MM.1S (cell line): ENCODE measurements around the gene SOX10.

Experiments
- DNase-seq: peaks from one replicate; pipeline ENCODE4 v3.0.0-alpha.2; 2015
- H2AFZ ChIP-seq: fragments of 300-600 bp; sonication (generic); 2 replicates; pipeline ENCODE4 v1.6.0; 2016; ENCODE audit warnings: antibody characterized with exemption, low read length
- H3F3A ChIP-seq: fragments of 300-600 bp; sonication (generic); 2 replicates; pipeline ENCODE4 v1.6.1; 2016; ENCODE audit warnings: mild to moderate bottlenecking, antibody characterized with exemption, low read length, moderate library complexity, mixed read lengths; ENCODE audit not compliant: insufficient read depth
- H3K27ac ChIP-seq: fragments of 300-600 bp; sonication (generic); 2 replicates; pipeline ENCODE4 v1.5.1; 2016; ENCODE audit warnings: mild to moderate bottlenecking, low read length
- H3K27me3 ChIP-seq: fragments of 300-600 bp; sonication (generic); replicated peaks from 2 replicates; pipeline ENCODE4 v1.6.0; 2016; ENCODE audit warnings: low read length; ENCODE audit not compliant: insufficient read depth
- H3K36me3 ChIP-seq: fragments of 300-600 bp; sonication (generic); replicated peaks from 2 replicates; pipeline ENCODE4 v1.6.1; 2016; ENCODE audit warnings: mild to moderate bottlenecking, low read length, mixed read lengths; ENCODE audit not compliant: insufficient read depth
- H3K4me1 ChIP-seq: fragments of 300-600 bp; sonication (generic); 2 replicates; pipeline ENCODE4 v1.6.1; 2016; ENCODE audit warnings: low read length, mixed read lengths
- H3K4me2 ChIP-seq: fragments of 300-600 bp; sonication (generic); 2 replicates; pipeline ENCODE4 v1.6.0; 2016; ENCODE audit warnings: low read depth, low read length
- H3K4me3 ChIP-seq: fragments of 300-600 bp; sonication (generic); 2 replicates; pipeline ENCODE4 v1.5.1; 2016; ENCODE audit warnings: low read length, mixed read lengths
- H3K79me2 ChIP-seq: fragments of 300-600 bp; sonication (generic); 2 replicates; pipeline ENCODE4 v1.6.1; 2016; ENCODE audit warnings: mixed run types, low read length, mixed read lengths
- H3K9ac ChIP-seq: fragments of 300-600 bp; sonication (generic); 2 replicates; pipeline ENCODE4 v1.6.1; 2016; ENCODE audit warnings: low read length, mixed read lengths
- H3K9me2 ChIP-seq: fragments of 300-600 bp; sonication (generic); replicated peaks from 2 replicates; pipeline ENCODE4 v1.6.1; 2016; ENCODE audit warnings: mild to moderate bottlenecking, low read length, mixed read lengths; ENCODE audit not compliant: insufficient read depth
- H3K9me3 ChIP-seq: fragments of 300-600 bp; sonication (generic); replicated peaks from 2 replicates; pipeline ENCODE4 v1.6.1; 2016; ENCODE audit warnings: mild to moderate bottlenecking, low read length, mixed read lengths; ENCODE audit not compliant: insufficient read depth
- H4K20me1 ChIP-seq: fragments of 300-600 bp; sonication (generic); 2 replicates; pipeline ENCODE4 v1.6.1; 2016; ENCODE audit warnings: mild to moderate bottlenecking, low read length, moderate library complexity, mixed read lengths; ENCODE audit not compliant: insufficient read depth
- CTCF ChIP-seq: fragments of 300-600 bp; sonication (generic); IDR thresholded peaks from 2 replicates; pipeline ENCODE4 v1.5.1; 2016; ENCODE audit warnings: antibody characterized with exemption, low read length, mixed read lengths
- EZH2 ChIP-seq: fragments of 300-600 bp; sonication (generic); optimal IDR thresholded peaks from 2 replicates; pipeline ENCODE3; 2017; ENCODE audit warnings: low read depth, mild to moderate bottlenecking, antibody characterized with exemption, low read length, mixed read lengths
- EZH2phosphoT487 ChIP-seq: fragments of 300-600 bp; sonication (generic); IDR thresholded peaks from 2 replicates; pipeline ENCODE4 v1.6.1; 2018; ENCODE audit warnings: antibody characterized with exemption, low read length

Gene SOX10

GRCh38 chr22:37943136-37943824 is 41.1 kb downstream of the SOX10 start:
- H2AFZ ChIP-seq: no peak overlapping the region
- no peak overlapping the region for H3K4me3 ChIP-seq
- H3K4me2 ChIP-seq: no peak overlapping the region
- TF ChIP-seq EZH2phosphoT487 (no peak), CTCF (no peak), EZH2 (no peak)
- H3K79me2 ChIP-seq: no peaks in the 10 kb centered on the region
- H3F3A ChIP-seq: no peaks in the 10 kb centered on the region
- H3K9ac ChIP-seq: no peak overlapping the region
- no peaks in the 10 kb centered on the region for H3K9me2 ChIP-seq
- H3K27ac ChIP-seq: no peak overlapping the region
- H4K20me1 ChIP-seq: no peaks in the 10 kb centered on the region
- DNase-seq: no peak
- no peaks in the 10 kb centered on the region for H3K36me3 ChIP-seq
- H3K9me3 ChIP-seq: no peaks in the 10 kb centered on the region
- H3K27me3 ChIP-seq: no peaks in the 10 kb centered on the region
- H3K4me1 ChIP-seq: no peaks in the 10 kb centered on the region

GRCh38 chr22:37942133-37942532 is 42.2 kb downstream of the SOX10 start:
- H3K4me2 ChIP-seq: no peak overlapping the region
- H3K4me1 ChIP-seq: no peaks in the 10 kb centered on the region
- no peaks in the 10 kb centered on the region for H3F3A ChIP-seq
- no peak overlapping the region for H3K9ac ChIP-seq
- no peaks in the 10 kb centered on the region for H3K9me3 ChIP-seq
- TF ChIP-seq EZH2: no peak
- TF ChIP-seq CTCF: no peak
- no peak for TF ChIP-seq EZH2phosphoT487
- no peak overlapping the region for H2AFZ ChIP-seq
- DNase-seq: no peak
- no peaks in the 10 kb centered on the region for H3K9me2 ChIP-seq
- H3K4me3 ChIP-seq: no peak overlapping the region
- no peak overlapping the region for H3K27ac ChIP-seq
- no peaks in the 10 kb centered on the region for H4K20me1 ChIP-seq
- no peaks in the 10 kb centered on the region for H3K79me2 ChIP-seq
- H3K36me3 ChIP-seq: no peaks in the 10 kb centered on the region
- no peaks in the 10 kb centered on the region for H3K27me3 ChIP-seq

- no peaks in the 10 kb centered on the region for H4K20me1 ChIP-seq
- H3K27me3 ChIP-seq: no peaks in the 10 kb centered on the region
- no peaks in the 10 kb centered on the region for H3F3A ChIP-seq
Observed at GRCh38 chr22:37940698-37941376, 43.5 kb downstream of the SOX10 start.

More at GRCh38 chr22:37940698-37941376, 43.5 kb downstream of the SOX10 start:
- Histone ChIP-seq H2AFZ (no peak overlapping the region), H3K4me1 (no peaks in the 10 kb centered on the region), H3K9me3 (no peaks in the 10 kb centered on the region), H3K36me3 (no peaks in the 10 kb centered on the region), H3K27ac (no peak overlapping the region), H3K4me2 (no peak overlapping the region), H3K9me2 (no peaks in the 10 kb centered on the region), H3K4me3 (no peak overlapping the region), H3K79me2 (no peaks in the 10 kb centered on the region), H3K9ac (no peak overlapping the region)
- TF ChIP-seq EZH2phosphoT487: no peak
- TF ChIP-seq CTCF: no peak
- TF ChIP-seq EZH2: no peak
- DNase-seq: no peak
